Right lobe of liver (tissue), 6 donors: ENCODE results near the gene MUC6. TPM values are rescaled to one million over a fixed set of nuclear protein-coding genes. Genes with fewer than 3 reads are reported as not detected.

Experiments
- ATAC-seq, 4 donors: fragments of 200-7000 bp; cut with Tn5 transposase; one replicate each; pipeline ENCODE4 v1.9.1; 2020; ENCODE audit warnings: mild to moderate bottlenecking in 4 of 4, moderate library complexity in 4 of 4
- DNase-seq, 3 donors: peaks; one replicate each; pipeline ENCODE4 v3.0.0-alpha.2; 2020
- H3K27ac ChIP-seq, 3 donors: fragments of 200-600 bp; one replicate each; pipeline ENCODE4 v1.8.0; 2022
- H3K27me3 ChIP-seq, 2 donors: fragments of 200-600 bp; one replicate each; pipeline ENCODE4 v1.8.0; 2022
- H3K36me3 ChIP-seq, 4 donors: fragments of 200-600 bp; sonication (generic) in 1 of 4; one replicate each; pipeline versions ENCODE4 v1.5.1 to v1.8.0; 2017 to 2022; ENCODE audit warnings: control low read depth in 1 of 4
- H3K4me1 ChIP-seq, 4 donors: fragments of 200-600 bp; sonication (generic) in 1 of 4; one replicate each; pipeline versions ENCODE4 v1.5.1 to v1.8.0; 2017 to 2022; ENCODE audit warnings: control low read depth in 1 of 4
- H3K4me3 ChIP-seq, 3 donors: fragments of 200-600 bp; one replicate each; pipeline ENCODE4 v1.8.0; 2022
- H3K9me3 ChIP-seq, 4 donors: fragments of 200-600 bp; sonication (generic) in 1 of 4; one replicate each; pipeline versions ENCODE4 v1.5.1 to v1.8.0; 2017 to 2022; ENCODE audit warnings: control low read depth in 1 of 4
- CTCF ChIP-seq, 4 donors: fragments of 200-600 bp in 3 of 4; fragments of 450-650 bp in 1 of 4; IDR thresholded peaks; one replicate each; pipeline versions ENCODE4 v1.5.1 to v1.8.0; 2016 to 2022; ENCODE audit warnings: antibody characterized with exemption in 4 of 4, mild to moderate bottlenecking in 2 of 4
- POLR2A ChIP-seq: fragments of 450-650 bp; IDR thresholded peaks from one replicate; pipeline ENCODE4 v1.6.1; 2017; ENCODE audit warnings: antibody characterized with exemption, mild to moderate bottlenecking
- WGBS: methylation state at CpG from one replicate; pipeline ENCODE4 v1.1.6; 2018; ENCODE audit warnings: low coverage, low lambda C conversion rate; ENCODE audit not compliant: insufficient coverage; ENCODE audit errors: missing lambda C conversion rate; 5-methylcytosine and 5-hydroxymethylcytosine counted together
- intact Hi-C, 2 donors: fragments of 100-400 bp; cut with DNase I; formaldehyde crosslinking; loops; one replicate each; pipeline versions ENCODE4 v1.11.2 to v1.14.1; 2022
- total RNA-seq, 6 experiments: library from RNA; depleted of rRNA in 2 of 6; stranded (reverse); fragments of >200 nt in 2 of 6; fragmentation: NEBNext Ultra II Directional in 3 of 6; extraction: Animal tissue kit (Norgen Biotek cat#: 25700) in 3 of 6; gene quantifications; one replicate each; pipeline versions ENCODE4 v1.1.0 to v1.2.4, GENCODE V29; 2016 to 2023
- donor health status: DM: no; HTN: yes; CAD: no.
- donor health status: DM: no; HTN: no; CAD: no.
- donor health status: DM: no; HTN: no; CAD: no.
- donor health status: DM: no; HTN: yes; CAD: no.
- donor health status: DM: no; HTN: yes; CAD: no.

The MUC6 gene
- total RNA-seq, 6 experiments from 2014 or later: 0.31 to 2.1 (median 0.72) TPM

- Histone ChIP-seq H3K27ac (no peak overlapping the region), H3K4me1 (no peaks in the 10 kb centered on the region), H3K27me3 (no peaks in the 10 kb centered on the region), H3K9me3 (no peaks in the 10 kb centered on the region), H3K4me3 (no peak overlapping the region), H3K36me3 (no peaks in the 10 kb centered on the region)
- TF ChIP-seq POLR2A (no peak), CTCF (IDR thresholded peaks at IDR 0.05) (no peak)
- intact Hi-C loops: no loop called here
- ATAC-seq (no peak), DNase-seq (no peak)
- WGBS: 72% methylated on average over 7 of the region's 16 CpGs
These were observed 23.9 kb upstream of the MUC6 start for GRCh38 chr11:1060410-1060809.

GRCh38 chr11:1059759-1060158 is 23.2 kb upstream of the MUC6 start:
- Histone ChIP-seq H3K27ac (no peak overlapping the region), H3K4me1 (no peaks in the 10 kb centered on the region), H3K36me3 (no peaks in the 10 kb centered on the region), H3K27me3 (no peaks in the 10 kb centered on the region), H3K9me3 (no peaks in the 10 kb centered on the region), H3K4me3 (no peak overlapping the region)
- TF ChIP-seq CTCF (IDR thresholded peaks at IDR 0.05) (no peak), POLR2A (no peak)
- ATAC-seq (no peak), DNase-seq (no peak)
- WGBS: 52% methylated on average over 11 of the region's 15 CpGs
- intact Hi-C loops: loop anchor here in 1 of 2 donors (10.0 kb wide), 2 partner anchors 165 to 205 kb away; no protein-coding TSS in a partner anchor

DNA sequence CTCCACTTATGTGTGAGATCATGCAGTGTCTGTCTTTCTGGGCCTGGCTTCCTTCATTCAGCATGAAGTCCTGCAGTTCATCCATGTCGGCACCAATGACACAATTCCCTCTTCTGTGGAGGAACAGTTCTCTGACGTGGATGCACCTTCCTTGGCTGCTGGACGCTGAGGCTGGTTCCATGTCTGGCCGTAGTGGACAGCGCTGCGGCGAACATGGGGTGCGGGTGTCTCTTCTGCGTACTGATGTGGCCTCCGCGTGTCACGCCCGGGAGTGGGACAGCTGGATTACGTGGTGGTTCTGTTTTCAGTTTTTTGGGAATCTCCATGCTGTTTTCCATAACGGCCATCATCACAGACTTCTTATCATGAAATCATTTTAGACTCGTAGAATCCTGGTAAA is 21.3 kb upstream of the MUC6 start:
- peak in 1 of 3 donors; percentile 12 for DNase-seq
- Histone ChIP-seq H3K27me3 (no peaks in the 10 kb centered on the region), H3K27ac (no peak overlapping the region), H3K36me3 (no peaks in the 10 kb centered on the region), H3K4me1 (no peaks in the 10 kb centered on the region), H3K4me3 (no peak overlapping the region), H3K9me3 (no peaks in the 10 kb centered on the region)
- ATAC-seq: no peak
- intact Hi-C loops: loop anchor here in 1 of 2 donors (10.0 kb wide), 2 partner anchors 163 to 203 kb away; no protein-coding TSS in a partner anchor
- no peak for TF ChIP-seq CTCF (IDR thresholded peaks at IDR 0.05)
- WGBS: 58% methylated on average over 9 of the region's 16 CpGs

GRCh38 chr11:1055990-1056771 is 19.7 kb upstream of the MUC6 start:
- ATAC-seq (no peak), DNase-seq (peak in 2 of 3 donors; percentile 18 to 42)
- no peak for TF ChIP-seq POLR2A
- TF ChIP-seq CTCF (IDR thresholded peaks at IDR 0.05): no peak
- WGBS: no CpG with 5 or more reads among the region's 46 CpGs
- intact Hi-C loops: loop anchor here in 1 of 2 donors (10.0 kb wide), 2 partner anchors 161 to 201 kb away; no protein-coding TSS in a partner anchor
- Histone ChIP-seq H3K27ac (no peak overlapping the region), H3K4me3 (no peak overlapping the region), H3K27me3 (no peaks in the 10 kb centered on the region), H3K36me3 (no peaks in the 10 kb centered on the region), H3K4me1 (no peaks in the 10 kb centered on the region), H3K9me3 (no peaks in the 10 kb centered on the region)
